Nasal cavity respiratory epithelium epithelial cell of viscerocranial mucosa (primary cell): Measurements from ENCODE around the gene ASPDH. TPM values are rescaled to one million over a fixed set of nuclear protein-coding genes. Genes with fewer than 3 reads are reported as not detected.

Source experiments
- total RNA-seq: library from RNA; depleted of rRNA; stranded (reverse); fragments of >200 nt; gene quantifications from 2 replicates; pipeline ENCODE4 v1.2.3, GENCODE V29; 2014

The ASPDH gene
- total RNA-seq = not detected in 2 replicates

DNA sequence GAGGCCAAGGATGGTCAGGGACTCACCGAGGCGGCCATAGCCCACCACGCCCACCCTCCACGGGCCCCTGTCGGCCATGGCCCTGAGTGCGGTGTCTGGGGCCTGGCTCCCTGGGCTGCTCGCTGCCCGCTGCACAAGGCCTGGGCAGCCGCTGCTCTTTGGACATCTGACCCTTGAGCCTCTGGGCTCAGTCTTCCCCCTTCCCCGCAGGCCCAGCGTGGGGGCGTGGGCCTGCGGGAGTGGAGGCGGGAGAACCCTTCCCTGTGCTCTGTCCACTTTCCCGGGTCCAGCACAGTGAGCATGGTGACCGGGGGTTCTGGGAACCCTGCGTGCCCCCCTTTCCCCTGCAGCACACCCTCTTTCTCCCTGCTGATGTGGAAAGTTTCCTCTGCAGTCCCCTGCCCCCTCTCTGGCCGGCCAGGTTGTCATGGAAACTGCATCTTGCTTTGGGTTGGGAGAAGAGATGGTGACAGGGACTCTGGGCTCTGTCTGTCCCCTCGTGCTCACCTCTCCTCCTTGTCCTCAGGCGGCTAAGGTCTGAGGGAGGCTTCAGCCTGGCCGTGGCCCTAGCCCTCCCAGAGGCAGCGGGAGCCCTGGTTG lies at the start of gene ASPDH:
TSS of gene ASPDH (minus strand) at position 168 of the 600 bp plus-strand sequence. CDS start at position 78, 90 bp downstream.

DNA sequence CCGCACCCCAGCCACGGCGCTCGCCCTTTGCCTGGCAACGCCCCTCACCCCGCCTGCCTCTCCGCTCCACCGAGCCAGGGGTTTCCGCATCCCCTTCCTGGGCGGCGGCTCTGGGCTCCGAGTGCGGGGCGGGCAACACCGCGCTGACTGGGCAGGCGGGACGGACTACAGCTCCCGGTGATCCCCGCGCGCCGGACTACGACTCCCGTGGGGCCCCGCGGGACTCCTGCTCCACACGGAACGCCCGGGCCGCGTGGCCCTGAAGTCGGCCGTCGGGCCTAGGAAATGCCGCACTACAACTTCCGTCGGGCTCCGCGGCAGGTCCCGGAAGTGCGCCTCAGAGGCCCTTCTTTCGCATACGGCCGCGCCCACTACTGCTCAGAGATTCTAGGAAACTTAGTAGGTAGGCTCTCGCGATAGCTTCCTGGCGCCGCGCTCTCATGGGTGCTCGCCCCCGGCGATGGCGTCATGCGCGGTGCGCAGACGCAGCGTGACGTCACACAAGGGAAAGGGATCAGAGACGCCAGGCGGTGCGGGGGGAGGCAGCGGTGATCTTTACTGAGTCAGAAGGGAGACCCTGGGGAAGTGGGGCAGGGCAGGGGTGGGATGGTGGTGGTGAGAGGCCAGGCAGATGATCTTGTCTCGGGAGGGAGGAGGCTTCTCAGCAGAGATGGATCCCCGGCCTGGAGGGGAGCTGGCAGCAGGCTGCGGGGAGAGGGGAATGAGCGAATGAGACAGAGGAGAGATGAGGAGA lies 2.5 kb downstream of the ASPDH start, which contains the start of gene JOSD2:
TSS of gene JOSD2 (minus strand) at position 123 of the 754 bp plus-strand sequence. CDS start 760 bp downstream, outside the sequence.

DNA sequence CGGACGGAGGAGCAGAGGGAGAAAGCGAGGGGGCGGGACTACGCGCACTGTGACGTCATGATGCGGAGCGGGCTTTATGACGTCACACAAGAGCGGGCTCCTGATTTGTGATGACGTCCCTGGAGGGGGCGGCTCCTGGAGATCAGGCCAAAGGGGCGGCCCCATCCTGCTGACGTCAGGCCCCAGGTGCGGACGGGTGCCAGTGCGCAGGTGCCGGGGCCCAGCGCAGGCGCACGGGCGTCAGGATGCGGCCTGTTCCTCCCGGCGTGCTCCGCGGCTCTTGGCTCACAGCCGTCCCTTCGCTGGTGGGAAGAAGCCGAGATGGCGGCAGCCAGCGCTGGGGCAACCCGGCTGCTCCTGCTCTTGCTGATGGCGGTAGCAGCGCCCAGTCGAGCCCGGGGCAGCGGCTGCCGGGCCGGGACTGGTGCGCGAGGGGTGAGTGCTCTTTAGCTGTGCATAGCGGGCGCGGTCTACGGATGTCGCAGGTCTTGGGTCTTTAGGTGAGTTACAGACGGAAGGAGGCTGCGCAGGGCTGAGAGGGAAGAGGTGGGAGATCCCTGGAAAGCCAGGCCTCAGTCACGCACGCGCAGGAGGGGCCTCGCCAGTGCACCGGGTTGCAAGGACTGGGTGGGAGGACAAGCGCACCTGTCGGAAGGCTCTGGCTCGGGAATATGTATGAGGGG lies 37.3 kb downstream of the ASPDH start, which contains the start of the genes EMC10 and GARIN5A:
TSS of gene EMC10 (plus strand) at position 284 of the 683 bp plus-strand sequence. CDS start at position 322, 38 bp downstream.
TSS of gene GARIN5A (minus strand) at position 625 of the 683 bp plus-strand sequence. CDS start at position 165, 460 bp downstream.

Other genes starting within 250 kb of the ASPDH start
- under 0.01 and 0.36 TPM in 2 replicates for gene KCNC3, start 184.5 kb downstream of the ASPDH start, total RNA-seq
- gene NAPSA, start 148.3 kb downstream of the ASPDH start, total RNA-seq = under 0.01 and 0.78 TPM in 2 replicates
- 60.1 and 69.3 TPM in 2 replicates for gene NR1H2, start 137.5 kb downstream of the ASPDH start, total RNA-seq
- gene POLD1, start 129.6 kb downstream of the ASPDH start, total RNA-seq = 25.6 and 27.7 TPM in 2 replicates
- gene SPIB, start 95.0 kb downstream of the ASPDH start, total RNA-seq = not detected in 2 replicates
- gene MYBPC2, start 81.0 kb downstream of the ASPDH start, total RNA-seq = not detected in 2 replicates
- 29.4 and 44.4 TPM in 2 replicates for gene EMC10, start 37.4 kb downstream of the ASPDH start, total RNA-seq
- gene GARIN5A, start 37.1 kb downstream of the ASPDH start, total RNA-seq = 0.68 and 1.4 TPM in 2 replicates
- gene JOSD2, start 2.7 kb downstream of the ASPDH start, total RNA-seq = 14.4 and 19.5 TPM in 2 replicates
- gene LRRC4B, start 54.5 kb upstream of the ASPDH start, total RNA-seq = not detected in 2 replicates
- gene SYT3, start 126.0 kb upstream of the ASPDH start, total RNA-seq = not detected in 2 replicates
- 0.68 TPM in 1 of 2 replicates, not detected in the other for gene C19orf81, start 135.5 kb upstream of the ASPDH start, total RNA-seq
- gene SHANK1, start 205.9 kb upstream of the ASPDH start, total RNA-seq = under 0.01 TPM in 1 of 2 replicates, not detected in the other
- gene CLEC11A, start 209.5 kb upstream of the ASPDH start, total RNA-seq = under 0.01 and 0.07 TPM in 2 replicates